Smooth muscle cell (in vitro differentiated cells): ENCODE results near the gene PDHB. TPM values are rescaled to one million over a fixed set of nuclear protein-coding genes. Genes with fewer than 3 reads are reported as not detected.

Source experiments
- DNase-seq: peaks from one replicate; lab custom pipeline; 2025; ENCODE audit not compliant: unreplicated experiment; lab: John Stamatoyannopoulos, UW
- H2AFZ ChIP-seq: fragments of 200-600 bp; sonication (generic); 2 replicates; pipeline ENCODE4 v1.6.0; 2016; ENCODE audit warnings: antibody characterized with exemption, low read depth, mild to moderate bottlenecking
- H3F3A ChIP-seq: fragments of 200-600 bp; sonication (generic); 2 replicates; pipeline ENCODE4 v1.6.0; 2017; ENCODE audit warnings: antibody characterized with exemption, low read depth
- H3K27ac ChIP-seq: fragments of 200-600 bp; sonication (generic); 2 replicates; pipeline ENCODE4 v1.5.1; 2016; ENCODE audit warnings: low read depth, mild to moderate bottlenecking
- H3K27me3 ChIP-seq: fragments of 200-600 bp; sonication (generic); 2 replicates; pipeline ENCODE4 v1.6.1; 2016; ENCODE audit warnings: low read depth, mild to moderate bottlenecking
- H3K36me3 ChIP-seq: fragments of 200-600 bp; sonication (generic); 2 replicates; pipeline ENCODE4 v1.5.1; 2016; ENCODE audit warnings: low read depth
- H3K4me1 ChIP-seq: fragments of 200-600 bp; sonication (generic); 2 replicates; pipeline ENCODE4 v1.5.1; 2016; ENCODE audit warnings: low read depth
- H3K4me2 ChIP-seq: fragments of 200-600 bp; sonication (generic); 2 replicates; pipeline ENCODE4 v1.6.0; 2016; ENCODE audit warnings: mild to moderate bottlenecking
- H3K4me3 ChIP-seq: fragments of 200-600 bp; sonication (generic); 2 replicates; pipeline ENCODE4 v1.5.1; 2016; ENCODE audit warnings: mild to moderate bottlenecking
- H3K79me2 ChIP-seq: fragments of 200-600 bp; sonication (generic); 2 replicates; pipeline ENCODE4 v1.6.0; 2016; ENCODE audit warnings: low read depth, mild to moderate bottlenecking
- H3K9ac ChIP-seq: fragments of 200-600 bp; sonication (generic); 2 replicates; pipeline ENCODE4 v1.6.0; 2016; ENCODE audit warnings: low read depth
- H3K9me3 ChIP-seq: fragments of 200-600 bp; sonication (generic); replicated peaks from 2 replicates; pipeline ENCODE4 v1.5.1; 2016; ENCODE audit warnings: low read depth
- H4K20me1 ChIP-seq: fragments of 200-600 bp; sonication (generic); 2 replicates; pipeline ENCODE4 v1.6.0; 2016; ENCODE audit warnings: low read depth
- CTCF ChIP-seq: fragments of 200-600 bp; sonication (generic); IDR thresholded peaks from 2 replicates; pipeline ENCODE4 v1.5.1; 2017; ENCODE audit warnings: borderline replicate concordance, mild to moderate bottlenecking, antibody characterized with exemption; ENCODE audit not compliant: insufficient read depth, poor library complexity, severe bottlenecking
- WGBS: methylation state at CpG from one replicate; pipeline ENCODE4 v1.1.7; 2016; ENCODE audit warnings: low lambda C conversion rate; 5-methylcytosine and 5-hydroxymethylcytosine counted together
- polyA plus RNA-seq: library from polyadenylated mRNA; unstranded; fragments of >200 nt; fragmentation: Nextera tagmentation; extraction: Ambion mirVana; gene quantifications from 2 replicates; pipeline ENCODE4 v1.2.1, GENCODE V29; 2016
- total RNA-seq: library from RNA; depleted of rRNA; stranded (reverse); fragments of >200 nt; gene quantifications from 2 replicates; pipeline ENCODE4 v1.2.3, GENCODE V29; 2014

Gene PDHB
- total and polyA plus RNA-seq, 2 experiments from 2014 or later, result 123 to 128 TPM

GRCh38 chr3:58427661-58428361 is 5.8 kb downstream of the PDHB start:
- TF ChIP-seq CTCF, result no peak
- WGBS, result 93% methylated on average over 7 of the region's 7 CpGs

DNA sequence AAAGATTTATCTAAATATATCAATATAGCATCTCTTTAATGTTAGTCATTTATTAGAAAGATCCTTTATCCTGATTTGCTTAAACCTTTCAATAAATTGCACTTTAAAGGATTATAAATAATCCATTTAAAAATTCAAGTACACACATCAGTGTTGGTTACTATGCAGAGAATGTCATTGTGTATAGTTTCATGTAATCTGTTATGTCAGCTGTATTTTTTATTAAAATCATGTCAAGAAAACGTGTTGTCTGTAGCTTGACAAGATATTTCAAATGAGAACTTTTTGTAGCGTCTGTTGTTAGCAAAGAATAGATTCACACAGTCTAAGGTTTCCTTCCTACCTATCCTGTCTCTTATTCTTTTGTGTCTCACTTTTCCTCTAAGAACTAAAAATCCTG is 7.8 kb downstream of the PDHB start:
- Histone ChIP-seq H2AFZ (no peak overlapping the region), H3K36me3 (peaks cover 24% of the 10 kb centered on the region), H3K4me1 (no peaks in the 10 kb centered on the region), H3K27ac (no peak overlapping the region), H3K9me3 (no peaks in the 10 kb centered on the region), H3K4me2 (no peak overlapping the region), H3K27me3 (no peaks in the 10 kb centered on the region), H4K20me1 (no peaks in the 10 kb centered on the region), H3K79me2 (no peaks in the 10 kb centered on the region), H3K9ac (no peak overlapping the region), H3K4me3 (no peak overlapping the region), H3F3A (peaks cover 31% of the 10 kb centered on the region)
- no peak for TF ChIP-seq CTCF
- WGBS, result 89% methylated on average over 2 of the region's 2 CpGs
- DNase-seq, result no peak

More at GRCh38 chr3:58427661-58428361, 5.8 kb downstream of the PDHB start:
- Histone ChIP-seq H3F3A (peaks cover 31% of the 10 kb centered on the region), H3K27ac (no peak overlapping the region), H3K4me3 (no peak overlapping the region), H3K4me2 (no peak overlapping the region), H3K9ac (no peak overlapping the region), H3K36me3 (peaks cover 24% of the 10 kb centered on the region), H4K20me1 (peaks cover 9% of the 10 kb centered on the region), H2AFZ (no peak overlapping the region), H3K27me3 (no peaks in the 10 kb centered on the region), H3K79me2 (peaks cover 14% of the 10 kb centered on the region), H3K4me1 (no peaks in the 10 kb centered on the region), H3K9me3 (no peaks in the 10 kb centered on the region)
- DNase-seq, result no peak

GRCh38 chr3:58424613-58425012 is 9.0 kb downstream of the PDHB start:
- H2AFZ ChIP-seq, result no peak overlapping the region
- no peak for TF ChIP-seq CTCF
- H3K9me3 ChIP-seq, result no peaks in the 10 kb centered on the region
- no peaks in the 10 kb centered on the region for H3K27me3 ChIP-seq
- H3K79me2 ChIP-seq, result no peaks in the 10 kb centered on the region
- H3K4me2 ChIP-seq, result no peak overlapping the region
- H3K4me3 ChIP-seq, result no peak overlapping the region
- peaks cover 18% of the 10 kb centered on the region for H3K36me3 ChIP-seq
- peaks cover 30% of the 10 kb centered on the region for H3F3A ChIP-seq
- no peaks in the 10 kb centered on the region for H4K20me1 ChIP-seq
- DNase-seq, result no peak
- no peaks in the 10 kb centered on the region for H3K4me1 ChIP-seq
- H3K27ac ChIP-seq, result no peak overlapping the region
- no peak overlapping the region for H3K9ac ChIP-seq
- WGBS, result 92% methylated on average over 8 of the region's 8 CpGs
